OCI-LY7 (cell line): Measurements from ENCODE around the gene GALNT11. TPM values are rescaled to one million over a fixed set of nuclear protein-coding genes. Genes with fewer than 3 reads are reported as not detected.
"Not testable (repeated sequence)": the region's sequence is repeated elsewhere in the genome, so short reads cannot be mapped to it uniquely, and the experiment has no call there.

Experiments used
- BruUV-seq: library from RNA; stranded (reverse); fragments of 400-500 nt; replicated peaks from 2 replicates; lab custom pipeline; 2021; lab: Mats Ljungman, UMichigan
- CTCF ChIA-PET: fragments of 300-600 bp; sonication (Branson Sonifier 250); formaldehyde crosslinking; loops from one replicate; lab custom pipeline; 2022; ENCODE audit warnings: antibody characterized with exemption; ENCODE audit not compliant: unreplicated experiment; lab: Charles Lee
- POLR2A ChIA-PET: fragments of 300-600 bp; sonication (Branson Sonifier 250); formaldehyde crosslinking; loops from one replicate; lab custom pipeline; 2022; ENCODE audit warnings: antibody characterized with exemption; lab: Charles Lee
- DNase-seq: peaks from one replicate; pipeline ENCODE4 v3.0.0-alpha.2; 2015; ENCODE audit warnings: low spot score
- H2AFZ ChIP-seq: fragments of 200-600 bp; sonication (generic), shearing (Covaris generic); 2 replicates; pipeline ENCODE4 v1.6.1; 2014; ENCODE audit warnings: mild to moderate bottlenecking, antibody characterized with exemption, low read length, moderate library complexity
- H3K27ac ChIP-seq: fragments of 200-600 bp; sonication (generic); 2 replicates; pipeline ENCODE4 v1.5.1; 2014; ENCODE audit warnings: mixed run types, low read depth, mild to moderate bottlenecking, moderate library complexity, low read length, inconsistent platforms; ENCODE audit not compliant: poor library complexity, severe bottlenecking
- H3K36me3 ChIP-seq: fragments of 200-600 bp; sonication (generic); 2 replicates; pipeline ENCODE4 v1.6.1; 2014; ENCODE audit warnings: mild to moderate bottlenecking, antibody characterized with exemption, low read length, moderate library complexity, mixed read lengths; ENCODE audit not compliant: insufficient read depth
- H3K4me1 ChIP-seq: fragments of 200-600 bp; sonication (generic); 2 replicates; pipeline ENCODE4 v1.5.1; 2014; ENCODE audit warnings: mild to moderate bottlenecking, low read length; ENCODE audit not compliant: insufficient read depth, poor library complexity, severe bottlenecking
- H3K4me2 ChIP-seq: fragments of 200-600 bp; sonication (generic); 2 replicates; pipeline ENCODE4 v1.6.1; 2014; ENCODE audit warnings: mild to moderate bottlenecking, low read length
- H3K4me3 ChIP-seq: fragments of 200-600 bp; sonication (generic); 2 replicates; pipeline ENCODE4 v1.5.1; 2014; ENCODE audit warnings: mild to moderate bottlenecking, low read depth, low read length; ENCODE audit not compliant: poor library complexity, severe bottlenecking
- H3K79me2 ChIP-seq: fragments of 200-600 bp; sonication (generic); 2 replicates; pipeline ENCODE4 v1.6.1; 2016; ENCODE audit warnings: low read depth, mild to moderate bottlenecking, low read length, moderate library complexity, mixed read lengths; ENCODE audit not compliant: insufficient read depth
- H3K9me2 ChIP-seq: fragments of 200-600 bp; sonication (generic); 2 replicates; pipeline ENCODE4 v1.6.1; 2016; ENCODE audit warnings: mild to moderate bottlenecking, low read length, mixed read lengths; ENCODE audit not compliant: insufficient read depth
- H3K9me3 ChIP-seq: fragments of 200-600 bp; sonication (generic); 2 replicates; pipeline ENCODE4 v1.6.1; 2014; ENCODE audit warnings: mild to moderate bottlenecking, mixed run types, low read length, mixed read lengths
- H4K20me1 ChIP-seq: fragments of 200-600 bp; sonication (generic); 2 replicates; pipeline ENCODE4 v1.6.1; 2014; ENCODE audit warnings: mild to moderate bottlenecking, antibody characterized with exemption, low read length, moderate library complexity, mixed read lengths; ENCODE audit not compliant: insufficient read depth
- EZH2phosphoT487 ChIP-seq: fragments of 200-600 bp; sonication (generic); IDR thresholded peaks from 2 replicates; pipeline ENCODE4 v1.6.1; 2018; ENCODE audit warnings: low read depth, borderline replicate concordance, mild to moderate bottlenecking, mixed run types, antibody characterized with exemption, low read length, moderate library complexity, mixed read lengths
- intact Hi-C: fragments of 100-400 bp; cut with micrococcal nuclease; formaldehyde crosslinking; loops from one replicate; pipeline ENCODE4 v1.10.0; 2022; ENCODE audit not compliant: unreplicated experiment
- total RNA-seq, 2 experiments: library from RNA; depleted of rRNA in 1 of 2; stranded (reverse); fragments of >200 nt in 1 of 2; shearing (Covaris generic) in 1 of 2; gene quantifications; 2 replicates each; pipeline ENCODE4 v1.2.3, GENCODE V29; 2014 to 2022
- TF ChIP-seq, protein P1 (sequence below): fragments of 200-600 bp; sonication (generic); conservative IDR thresholded peaks from 2 replicates; pipeline ENCODE4 v1.5.1; 2014; ENCODE audit warnings: mild to moderate bottlenecking, antibody characterized with exemption, low read length, moderate library complexity, mixed read lengths

Gene GALNT11
- total RNA-seq, 2 experiments from 2014 or later, result not detected

DNA sequence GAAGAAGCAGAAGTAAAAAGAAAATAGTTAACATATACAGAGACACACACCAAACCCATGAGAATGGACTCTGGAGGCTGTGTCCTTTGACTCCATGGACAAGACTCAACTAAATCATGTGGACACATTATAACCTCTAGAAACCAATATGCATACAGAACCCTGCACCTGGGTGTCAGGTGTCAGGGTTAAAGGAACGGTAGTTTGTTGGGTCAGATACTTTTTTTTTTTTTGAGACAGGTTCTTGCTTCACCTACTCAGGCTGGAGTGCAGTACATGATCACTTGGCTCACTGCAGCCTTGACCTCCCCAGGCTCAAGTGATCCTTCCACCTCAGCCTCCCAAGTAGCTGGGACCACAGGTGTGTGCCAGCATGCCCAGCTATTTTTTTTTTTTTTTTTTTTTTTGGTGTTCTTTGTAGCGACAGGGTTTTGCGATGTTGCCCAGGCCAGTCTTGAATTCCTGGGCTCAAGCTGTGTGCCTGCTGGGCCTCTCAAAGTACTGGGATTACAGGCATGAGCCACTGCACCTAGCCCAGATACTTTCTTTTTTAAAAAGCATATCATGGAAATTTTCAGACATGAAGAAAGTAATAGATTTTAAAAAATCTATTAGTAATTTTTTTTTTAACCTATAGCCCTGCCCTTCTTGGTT is 31.3 kb downstream of the GALNT11 start:
- BruUV-seq, result no TSS peak
- H3K79me2 ChIP-seq, result no peaks in the 10 kb centered on the region
- H4K20me1 ChIP-seq, result no peaks in the 10 kb centered on the region
- H3K4me3 ChIP-seq, result no peak overlapping the region
- no peaks in the 10 kb centered on the region for H3K4me1 ChIP-seq
- no peaks in the 10 kb centered on the region for H3K36me3 ChIP-seq
- no peak for TF ChIP-seq EZH2phosphoT487
- TF ChIP-seq, protein P1, sequence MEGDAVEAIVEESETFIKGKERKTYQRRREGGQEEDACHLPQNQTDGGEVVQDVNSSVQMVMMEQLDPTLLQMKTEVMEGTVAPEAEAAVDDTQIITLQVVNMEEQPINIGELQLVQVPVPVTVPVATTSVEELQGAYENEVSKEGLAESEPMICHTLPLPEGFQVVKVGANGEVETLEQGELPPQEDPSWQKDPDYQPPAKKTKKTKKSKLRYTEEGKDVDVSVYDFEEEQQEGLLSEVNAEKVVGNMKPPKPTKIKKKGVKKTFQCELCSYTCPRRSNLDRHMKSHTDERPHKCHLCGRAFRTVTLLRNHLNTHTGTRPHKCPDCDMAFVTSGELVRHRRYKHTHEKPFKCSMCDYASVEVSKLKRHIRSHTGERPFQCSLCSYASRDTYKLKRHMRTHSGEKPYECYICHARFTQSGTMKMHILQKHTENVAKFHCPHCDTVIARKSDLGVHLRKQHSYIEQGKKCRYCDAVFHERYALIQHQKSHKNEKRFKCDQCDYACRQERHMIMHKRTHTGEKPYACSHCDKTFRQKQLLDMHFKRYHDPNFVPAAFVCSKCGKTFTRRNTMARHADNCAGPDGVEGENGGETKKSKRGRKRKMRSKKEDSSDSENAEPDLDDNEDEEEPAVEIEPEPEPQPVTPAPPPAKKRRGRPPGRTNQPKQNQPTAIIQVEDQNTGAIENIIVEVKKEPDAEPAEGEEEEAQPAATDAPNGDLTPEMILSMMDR, result no peak
- no peaks in the 10 kb centered on the region for H3K9me3 ChIP-seq
- no peak for DNase-seq
- H3K4me2 ChIP-seq, result no peak overlapping the region
- ChIA-PET CTCF (no interaction called here), POLR2A (interaction anchor here (0.6 to 1.0 kb wide), 2 partner anchors 39 to 586 kb away, joined by 5 to 6 read pairs; no protein-coding TSS in a partner anchor)
- intact Hi-C loops, result no loop called here
- H3K9me2 ChIP-seq, result no peaks in the 10 kb centered on the region
- no peak overlapping the region for H2AFZ ChIP-seq
- no peak overlapping the region for H3K27ac ChIP-seq

DNA sequence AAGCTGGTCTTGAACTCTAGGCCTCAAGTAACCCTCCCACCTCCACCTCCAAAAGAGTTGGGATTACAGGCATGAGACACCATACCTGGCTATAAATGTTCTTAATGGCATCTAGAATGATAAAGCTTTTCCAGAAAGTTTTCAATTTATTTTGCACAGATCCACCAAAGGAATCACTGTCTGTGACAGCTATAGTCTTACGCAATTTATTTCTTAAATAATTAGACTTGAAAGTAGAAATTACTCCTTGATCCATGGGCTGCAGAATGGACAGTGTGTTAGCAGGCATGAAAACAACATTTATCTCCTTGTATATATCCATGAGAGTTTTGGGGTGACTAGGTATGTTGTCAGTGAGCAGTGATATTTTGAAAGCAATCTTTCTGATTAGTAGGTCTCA is 33.8 kb downstream of the GALNT11 start:
- TF ChIP-seq EZH2phosphoT487, result no peak
- TF ChIP-seq, protein P1, result no peak
- BruUV-seq, result no TSS peak
- intact Hi-C loops, result no loop called here
- ChIA-PET POLR2A (interaction anchor here (0.6 kb wide), 1 partner anchor 553 kb away, joined by 4 read pairs; no protein-coding TSS in a partner anchor), CTCF (no interaction called here)
- H3K4me1 ChIP-seq, result no peaks in the 10 kb centered on the region
- no peaks in the 10 kb centered on the region for H4K20me1 ChIP-seq
- H3K9me2 ChIP-seq, result no peaks in the 10 kb centered on the region
- H3K9me3 ChIP-seq, result no peaks in the 10 kb centered on the region
- no peak overlapping the region for H2AFZ ChIP-seq
- DNase-seq, result no peak
- no peaks in the 10 kb centered on the region for H3K79me2 ChIP-seq
- no peak overlapping the region for H3K4me3 ChIP-seq
- H3K27ac ChIP-seq, result no peak overlapping the region
- no peak overlapping the region for H3K4me2 ChIP-seq
- H3K36me3 ChIP-seq, result no peaks in the 10 kb centered on the region

DNA sequence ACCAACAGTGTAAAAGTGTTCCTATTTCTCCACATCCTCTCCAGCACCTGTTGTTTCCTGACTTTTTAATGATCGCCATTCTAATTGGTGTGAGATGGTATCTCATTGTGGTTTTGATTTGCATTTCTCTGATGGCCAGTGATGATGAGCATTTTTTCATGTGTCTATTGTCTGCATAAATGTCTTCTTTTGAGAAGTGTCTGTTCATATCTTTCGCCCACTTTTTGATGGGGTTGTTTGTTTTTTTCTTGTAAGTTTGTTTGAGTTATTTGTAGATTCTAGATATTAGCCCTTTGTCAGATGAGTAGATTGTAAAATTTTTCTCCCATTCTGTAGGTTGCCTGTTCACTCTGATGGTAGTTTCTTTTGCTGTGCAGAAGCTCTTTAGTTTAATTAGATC is 35.6 kb downstream of the GALNT11 start:
- H3K9me3 ChIP-seq, intact Hi-C loops, H4K20me1 ChIP-seq, H3K4me1 ChIP-seq, H3K27ac ChIP-seq, H3K9me2 ChIP-seq, H2AFZ ChIP-seq, H3K4me2 ChIP-seq, BruUV-seq, CTCF ChIA-PET, POLR2A ChIA-PET, H3K4me3 ChIP-seq, H3K36me3 ChIP-seq, H3K79me2 ChIP-seq, DNase-seq: not testable (repeated sequence)

DNA sequence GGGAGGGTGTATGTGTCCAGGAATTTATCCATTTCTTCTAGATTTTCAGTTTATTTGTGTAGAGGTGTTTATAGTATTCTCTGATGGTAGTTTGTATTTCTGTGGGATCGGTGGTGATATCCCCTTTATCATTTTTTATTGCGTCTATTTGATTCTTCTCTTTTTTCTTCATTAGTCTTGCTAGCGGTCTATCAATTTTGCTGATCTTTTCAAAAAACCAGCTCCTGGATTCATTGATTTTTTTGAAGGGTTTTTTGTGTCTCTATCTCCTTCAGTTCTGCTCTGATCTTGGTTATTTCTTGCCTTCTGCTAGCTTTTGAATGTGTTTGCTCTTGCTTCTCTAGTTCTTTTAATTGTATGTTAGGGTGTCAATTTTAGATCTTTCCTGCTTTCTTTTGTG is 37.7 kb downstream of the GALNT11 start:
- POLR2A ChIA-PET, DNase-seq, intact Hi-C loops: not testable (repeated sequence)

DNA sequence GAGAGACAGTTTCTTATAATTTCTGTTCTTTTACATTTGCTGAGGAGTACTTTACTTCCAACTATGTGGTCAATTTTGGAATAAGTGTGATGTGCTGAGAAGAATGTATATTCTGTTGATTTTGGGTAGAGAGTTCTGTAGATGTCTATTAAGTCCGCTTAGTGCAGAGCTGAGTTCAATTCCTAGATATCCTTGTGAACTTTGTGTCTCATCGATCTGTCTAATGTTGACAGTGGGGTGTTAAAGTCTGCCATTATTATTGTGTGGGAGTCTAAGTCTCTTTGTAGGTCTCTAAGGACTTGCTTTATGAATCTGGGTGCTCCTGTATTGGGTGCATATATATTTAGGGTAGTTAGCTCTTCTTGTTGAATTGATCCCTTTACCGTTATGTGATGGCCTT is 38.3 kb downstream of the GALNT11 start:
- H4K20me1 ChIP-seq, H3K36me3 ChIP-seq, H3K4me2 ChIP-seq, H3K79me2 ChIP-seq, DNase-seq, CTCF ChIA-PET, BruUV-seq, H3K4me3 ChIP-seq, intact Hi-C loops, H3K9me2 ChIP-seq, H3K27ac ChIP-seq, H3K4me1 ChIP-seq, H2AFZ ChIP-seq, H3K9me3 ChIP-seq, POLR2A ChIA-PET: not testable (repeated sequence)

More for the DNA sequence above, 37.7 kb downstream of the GALNT11 start:
- CTCF ChIA-PET, H4K20me1 ChIP-seq, H3K4me1 ChIP-seq, H3K4me3 ChIP-seq, H3K36me3 ChIP-seq, H3K27ac ChIP-seq, H3K9me3 ChIP-seq, BruUV-seq, H3K9me2 ChIP-seq, H2AFZ ChIP-seq, H3K79me2 ChIP-seq, H3K4me2 ChIP-seq: not testable (repeated sequence)
